Peyer's patch (tissue), 4 donors: ENCODE measurements around the gene UBR7. TPM values are rescaled to one million over a fixed set of nuclear protein-coding genes. Genes with fewer than 3 reads are reported as not detected.
A peak's percentile ranks its signal among the peaks of the same experiment; 100 is the strongest.

Source experiments
- DNase-seq, 3 donors: peaks; one replicate each; pipeline ENCODE4 v3.0.0-alpha.2; 2017 to 2019
- H3K27ac ChIP-seq, 4 donors: fragments of 200-600 bp; sonication (generic); one replicate each; pipeline ENCODE4 v1.5.1; 2016 to 2019
- H3K27me3 ChIP-seq, 2 donors: fragments of 200-600 bp; sonication (generic); one replicate each; pipeline ENCODE4 v1.5.1; 2019
- H3K36me3 ChIP-seq, 3 donors: fragments of 200-600 bp; sonication (generic); one replicate each; pipeline ENCODE4 v1.5.1; 2016 to 2019
- H3K4me1 ChIP-seq, 4 donors: fragments of 200-600 bp; sonication (generic); one replicate each; pipeline ENCODE4 v1.5.1; 2016 to 2019
- H3K4me3 ChIP-seq, 4 donors: fragments of 200-600 bp; sonication (generic); 1 replicate in 3 of 4; 2 replicates in 1 of 4; pipeline ENCODE4 v1.5.1; 2016 to 2019; ENCODE audit warnings: mild to moderate bottlenecking in 1 of 4
- H3K9me3 ChIP-seq, 4 donors: fragments of 200-600 bp; sonication (generic); one replicate each; pipeline ENCODE4 v1.5.1; 2016 to 2019; ENCODE audit warnings: mild to moderate bottlenecking in 1 of 4
- CTCF ChIP-seq, 6 experiments: fragments of 450-650 bp in 4 of 6; fragments of 200-600 bp in 2 of 6; sonication (generic) in 1 of 6; IDR thresholded peaks; one replicate each; pipeline ENCODE4 v1.5.1; 2017 to 2019; ENCODE audit warnings: antibody characterized with exemption in 6 of 6, mild to moderate bottlenecking in 3 of 6, moderate library complexity in 1 of 6
- POLR2A ChIP-seq, 2 donors: fragments of 450-650 bp; IDR thresholded peaks; one replicate each; pipeline ENCODE4 v1.5.1; 2017; ENCODE audit warnings: antibody characterized with exemption in 2 of 2, mild to moderate bottlenecking in 2 of 2, moderate library complexity in 2 of 2
- total RNA-seq, 4 donors: library from RNA; depleted of rRNA; stranded (reverse); fragments of >200 nt; gene quantifications; one replicate each; pipeline ENCODE4 v1.1.0, GENCODE V29; 2016

UBR7 gene
- total RNA-seq, 4 donors from 2014 or later: 13.7 to 20.2 (median 15.8) TPM

GRCh38 chr14:93200553-93200952, 6.5 kb upstream of the UBR7 start:
- no peak overlapping the region for H3K27ac ChIP-seq
- no peaks in the 10 kb centered on the region for H3K27me3 ChIP-seq
- DNase-seq: no peak
- no peak for TF ChIP-seq POLR2A (IDR thresholded peaks at IDR 0.05)
- TF ChIP-seq CTCF (IDR thresholded peaks at IDR 0.05): no peak
- H3K9me3 ChIP-seq: no peaks in the 10 kb centered on the region
- H3K4me1 ChIP-seq: peaks cover 0 to 5% (median 2%) of the 10 kb centered on the region in 4 donors
- H3K4me3 ChIP-seq: no peak overlapping the region
- peaks cover 0 to 8% (median 0%) of the 10 kb centered on the region in 3 donors for H3K36me3 ChIP-seq

- H3K36me3 ChIP-seq: peaks cover 0 to 8% (median 0%) of the 10 kb centered on the region in 3 donors
- TF ChIP-seq CTCF (IDR thresholded peaks at IDR 0.05): no peak
- TF ChIP-seq POLR2A (IDR thresholded peaks at IDR 0.05): no peak
- DNase-seq: no peak
- H3K4me3 ChIP-seq: no peak overlapping the region
- H3K27ac ChIP-seq: no peak overlapping the region
- peaks cover 0 to 12% (median 5%) of the 10 kb centered on the region in 4 donors for H3K4me1 ChIP-seq
- H3K9me3 ChIP-seq: no peaks in the 10 kb centered on the region
- no peaks in the 10 kb centered on the region for H3K27me3 ChIP-seq
Observed at GRCh38 chr14:93201155-93201704, 5.8 kb upstream of the UBR7 start.

- TF ChIP-seq CTCF (IDR thresholded peaks at IDR 0.05): peak in 2 of 6 experiments; percentile 19 to 27
- no peak for TF ChIP-seq POLR2A (IDR thresholded peaks at IDR 0.05)
- Histone ChIP-seq H3K27me3 (no peaks in the 10 kb centered on the region), H3K4me1 (peaks cover 0 to 28% (median 5%) of the 10 kb centered on the region in 4 donors), H3K36me3 (peaks cover 0 to 22% (median 0%) of the 10 kb centered on the region in 3 donors), H3K9me3 (no peaks in the 10 kb centered on the region), H3K27ac (peak overlapping the region; percentile 72 to 83 (median 81)), H3K4me3 (peak overlapping the region; percentile 66 to 91 (median 76))
- DNase-seq: peak in 1 of 3 donors; percentile 51
Observed at GRCh38 chr14:93207468-93208308, 632 bp downstream of the UBR7 start.

- no peaks in the 10 kb centered on the region for H3K27me3 ChIP-seq
- TF ChIP-seq CTCF (IDR thresholded peaks at IDR 0.05) (no peak), POLR2A (IDR thresholded peaks at IDR 0.05) (no peak)
- H3K9me3 ChIP-seq: no peaks in the 10 kb centered on the region
- DNase-seq: no peak
- H3K4me1 ChIP-seq: peaks cover 0 to 16% (median 0%) of the 10 kb centered on the region in 4 donors
- H3K36me3 ChIP-seq: peaks cover 0 to 64% (median 0%) of the 10 kb centered on the region in 3 donors
- no peak overlapping the region for H3K4me3 ChIP-seq
- no peak overlapping the region for H3K27ac ChIP-seq
Observed at GRCh38 chr14:93212432-93212831, 5.4 kb downstream of the UBR7 start.

- TF ChIP-seq POLR2A (IDR thresholded peaks at IDR 0.05): no peak
- no peak for TF ChIP-seq CTCF (IDR thresholded peaks at IDR 0.05)
- H3K9me3 ChIP-seq: no peaks in the 10 kb centered on the region
- H3K4me3 ChIP-seq: no peak overlapping the region
- H3K36me3 ChIP-seq: peaks cover 0 to 76% (median 0%) of the 10 kb centered on the region in 3 donors
- peaks cover 0 to 3% (median 0%) of the 10 kb centered on the region in 4 donors for H3K4me1 ChIP-seq
- no peaks in the 10 kb centered on the region for H3K27me3 ChIP-seq
- H3K27ac ChIP-seq: no peak overlapping the region
- no peak for DNase-seq
Observed at GRCh38 chr14:93214598-93214997, 7.5 kb downstream of the UBR7 start.
